Adrenal gland (tissue), 12 donors: ENCODE results near the gene CSTA. TPM values are rescaled to one million over a fixed set of nuclear protein-coding genes. Genes with fewer than 3 reads are reported as not detected.

ENCODE experiments used
- DNase-seq, 7 donors: peaks; one replicate each; pipeline ENCODE4 v3.0.0-alpha.2; 2019 to 2020
- H3K27ac ChIP-seq, 5 donors: fragments of 200-600 bp; sonication (generic) in 4 of 5; 1 replicate in 3 of 5; 2 replicates in 2 of 5; pipeline versions ENCODE4 v1.5.1 to v1.8.0; 2016 to 2020; ENCODE audit warnings: mild to moderate bottlenecking in 1 of 5
- H3K27me3 ChIP-seq: fragments of 200-600 bp; 2 replicates; pipeline ENCODE4 v1.8.0; 2021
- H3K36me3 ChIP-seq, 2 donors: fragments of 200-600 bp; replicated peaks in 1 of 2; 1 replicate in 1 of 2; 2 replicates in 1 of 2; pipeline versions ENCODE4 v1.5.1 to v1.8.0; 2018 to 2022
- H3K4me1 ChIP-seq, 2 donors: fragments of 200-600 bp; replicated peaks in 1 of 2; 1 replicate in 1 of 2; 2 replicates in 1 of 2; pipeline versions ENCODE4 v1.5.1 to v1.8.0; 2018 to 2021
- H3K4me3 ChIP-seq, 4 donors: fragments of 200-600 bp; sonication (generic) in 3 of 4; one replicate each; pipeline ENCODE4 v1.5.1; 2016 to 2018
- H3K9me3 ChIP-seq, 3 donors: fragments of 200-600 bp; sonication (generic) in 1 of 3; replicated peaks in 1 of 3; 1 replicate in 2 of 3; 2 replicates in 1 of 3; pipeline versions ENCODE4 v1.5.1 to v1.8.0; 2016 to 2021
- CTCF ChIP-seq, 6 experiments: fragments of 450-650 bp in 4 of 6; fragments of 200-600 bp in 2 of 6; sonication (generic) in 1 of 6; IDR thresholded peaks; 1 replicate in 5 of 6; 2 replicates in 1 of 6; pipeline versions ENCODE4 v1.5.1 to v1.8.0; 2016 to 2021; ENCODE audit warnings: antibody characterized with exemption in 6 of 6, mild to moderate bottlenecking in 2 of 6, moderate library complexity in 1 of 6
- POLR2A ChIP-seq, 2 donors: fragments of 450-650 bp; IDR thresholded peaks; one replicate each; pipeline ENCODE4 v1.6.1; 2017; ENCODE audit warnings: antibody characterized with exemption in 2 of 2, mild to moderate bottlenecking in 2 of 2, moderate library complexity in 1 of 2
- WGBS, 4 donors: extraction: QIAGEN DNeasy Blood & Tissue Kit in 2 of 4; methylation state at CpG; one replicate each; pipeline versions ENCODE4 v1.1.5 to v1.1.7; 2013 to 2017; 5-methylcytosine and 5-hydroxymethylcytosine counted together
- intact Hi-C, 2 donors: fragments of 100-400 bp; cut with DNase I; formaldehyde crosslinking; loops; one replicate each; pipeline versions ENCODE4 v1.14.1 to v1.15.0; 2022 to 2023
- polyA plus RNA-seq, 3 donors: library from polyadenylated mRNA; stranded (reverse); fragments of 200-250 nt in 2 of 3; fragments of 350-450 nt in 1 of 3; fragmentation: Illumina TruSeq in 1 of 3; extraction: RNeasy Lipid Tissue Mini Kit (QIAGEN cat#74804) in 1 of 3; gene quantifications; one replicate each; pipeline ENCODE4 v1.2.3, GENCODE V29; 2013 to 2014
- total RNA-seq, 9 donors: library from RNA; depleted of rRNA in 4 of 9; stranded (reverse); fragments of >200 nt in 4 of 9; fragments of 120-200 nt in 1 of 9; fragmentation: NEBNext Ultra II Directional in 1 of 9; extraction: Animal tissue kit (Norgen Biotek cat#: 25700) in 1 of 9; gene quantifications; one replicate each; pipeline versions ENCODE4 v1.1.0 to v1.2.4, GENCODE V29; 2013 to 2023
- donor health status: healthy with polysubstance abuse.
- donor health status: Bipolar disorder and iron deficiency.
- donor health status: DM: yes; HTN: yes; CAD: no.
- donor health status: DM: no; HTN: no; CAD: no.
- donor health status: DM: no; HTN: no; CAD: no.
- donor health status: DM: yes; HTN: yes; CAD: no.

Gene CSTA
- total and polyA plus RNA-seq, 12 donors = 1.1 to 15.7 (median 4.4) TPM; not detected in 1

DNA sequence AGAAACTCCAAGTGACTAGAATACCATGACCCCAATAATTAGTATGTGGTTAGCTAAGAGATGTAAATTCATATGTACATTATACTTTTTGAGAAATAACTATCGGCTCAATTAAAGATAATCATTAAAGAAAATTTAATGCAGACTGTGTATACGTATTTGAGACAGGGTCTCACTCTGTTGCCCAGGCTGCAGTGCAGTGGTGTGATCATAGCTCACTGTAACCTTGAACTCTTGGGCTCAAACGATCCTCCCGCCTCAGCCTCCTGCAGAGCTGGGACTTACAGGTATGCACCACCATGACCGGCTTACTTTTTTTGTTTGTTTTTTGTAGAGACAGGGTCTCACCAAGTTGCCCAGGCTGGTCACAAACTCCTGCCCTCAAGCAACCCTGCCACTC, 8.7 kb upstream of the CSTA start:
- peaks cover 0 to 5% (median 0%) of the 10 kb centered on the region in 3 donors for H3K9me3 ChIP-seq
- no peak for TF ChIP-seq CTCF (IDR thresholded peaks at IDR 0.05)
- TF ChIP-seq POLR2A (IDR thresholded peaks at IDR 0.05) = no peak
- H3K27ac ChIP-seq = no peak overlapping the region
- H3K4me3 ChIP-seq = no peak overlapping the region
- no peaks in the 10 kb centered on the region for H3K36me3 ChIP-seq
- intact Hi-C loops = no loop called here
- WGBS, 4 donors = 53 to 82% (median 66%) methylated on average over 5 of the region's 5 CpGs
- H3K27me3 ChIP-seq = no peaks in the 10 kb centered on the region
- no peaks in the 10 kb centered on the region for H3K4me1 ChIP-seq
- no peak for DNase-seq

GRCh38 chr3:122318620-122319019, 6.4 kb upstream of the CSTA start:
- no peaks in the 10 kb centered on the region for H3K36me3 ChIP-seq
- TF ChIP-seq CTCF (IDR thresholded peaks at IDR 0.05) = no peak
- TF ChIP-seq POLR2A (IDR thresholded peaks at IDR 0.05) = no peak
- no peak overlapping the region for H3K4me3 ChIP-seq
- H3K9me3 ChIP-seq = peaks cover 0 to 5% (median 0%) of the 10 kb centered on the region in 3 donors
- intact Hi-C loops = no loop called here
- no peak overlapping the region for H3K27ac ChIP-seq
- no peaks in the 10 kb centered on the region for H3K27me3 ChIP-seq
- no peaks in the 10 kb centered on the region for H3K4me1 ChIP-seq
- DNase-seq = no peak
- 89 to 95% (median 92%) methylated on average over 2 of the region's 2 CpGs for WGBS, 4 donors

DNA sequence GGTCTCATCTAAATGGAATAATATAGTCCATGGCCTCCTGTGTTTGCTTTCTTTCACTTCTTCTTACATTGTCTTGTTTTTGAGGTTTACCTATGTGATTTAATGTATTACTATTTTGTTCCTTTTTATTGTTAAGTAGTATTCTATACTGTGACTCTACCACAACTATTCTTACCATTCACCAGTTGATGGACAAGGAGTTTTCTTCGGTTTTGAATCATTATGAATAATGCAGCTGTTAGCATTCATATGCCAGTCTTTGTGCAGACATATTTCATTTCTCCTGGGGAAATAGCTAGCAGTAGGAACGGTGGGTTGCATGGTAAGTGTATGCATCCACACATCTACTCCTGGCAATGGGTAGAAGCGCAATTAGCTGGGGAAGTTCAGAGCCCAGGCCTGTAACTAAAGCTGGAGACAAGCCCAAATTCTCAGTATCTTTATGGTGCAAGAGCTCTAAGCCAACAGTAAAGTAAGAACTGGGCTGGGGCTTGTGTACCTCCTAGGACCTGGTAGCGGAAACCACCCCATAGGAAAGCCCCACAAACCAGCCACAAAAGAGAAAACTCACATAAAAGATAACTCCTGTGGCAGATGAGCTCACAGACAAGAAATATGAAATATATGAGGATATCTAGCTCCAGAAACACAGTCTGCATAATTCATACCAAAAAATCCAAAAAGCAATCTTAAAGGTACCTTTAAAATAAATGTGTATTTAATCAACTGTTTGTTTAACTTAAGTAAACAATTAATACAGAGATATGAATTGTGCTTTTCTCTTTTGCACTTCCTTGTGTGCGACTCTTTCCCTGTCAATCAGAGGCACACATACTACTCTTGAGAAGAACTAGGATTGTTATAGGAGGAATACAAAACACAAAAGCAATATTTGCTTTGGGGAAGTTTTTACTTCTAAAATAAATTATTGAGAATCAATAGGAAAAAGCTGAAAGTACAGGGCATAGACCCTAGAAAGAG, 2.7 kb upstream of the CSTA start:
- Histone ChIP-seq H3K27ac (no peak overlapping the region), H3K36me3 (no peaks in the 10 kb centered on the region), H3K4me1 (no peaks in the 10 kb centered on the region), H3K9me3 (peaks cover 0 to 5% (median 0%) of the 10 kb centered on the region in 3 donors), H3K27me3 (no peaks in the 10 kb centered on the region), H3K4me3 (no peak overlapping the region)
- intact Hi-C loops = no loop called here
- no peak for DNase-seq
- WGBS, 4 donors = 82 to 85% (median 83%) methylated on average over 5 of the region's 5 CpGs
- TF ChIP-seq CTCF (IDR thresholded peaks at IDR 0.05) (no peak), POLR2A (IDR thresholded peaks at IDR 0.05) (no peak)

DNA sequence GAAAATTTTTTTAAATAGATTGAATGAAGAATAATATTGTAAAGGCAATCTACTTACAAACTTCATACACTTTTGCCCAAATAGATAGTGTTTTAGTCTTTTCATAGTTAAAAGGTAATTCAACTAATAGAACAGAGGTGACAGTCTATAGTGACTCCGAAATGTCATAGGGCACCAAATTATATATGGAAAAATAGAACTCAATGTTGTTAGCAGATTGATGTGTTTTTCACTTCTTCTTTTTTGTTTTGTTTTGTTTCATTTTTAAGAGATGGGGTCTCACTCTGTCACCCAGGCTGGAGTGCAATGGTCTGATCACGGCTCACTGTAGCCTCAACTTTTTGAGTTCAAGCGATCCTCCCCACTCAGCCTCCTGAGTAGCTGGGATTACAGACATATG, 721 bp downstream of the CSTA start:
- Histone ChIP-seq H3K4me3 (no peak overlapping the region), H3K27me3 (no peaks in the 10 kb centered on the region), H3K27ac (no peak overlapping the region), H3K9me3 (no peaks in the 10 kb centered on the region), H3K36me3 (no peaks in the 10 kb centered on the region), H3K4me1 (no peaks in the 10 kb centered on the region)
- intact Hi-C loops = no loop called here
- TF ChIP-seq POLR2A (IDR thresholded peaks at IDR 0.05) = no peak
- no peak for TF ChIP-seq CTCF (IDR thresholded peaks at IDR 0.05)
- 84 to 95% (median 88%) methylated on average over 3 of the region's 3 CpGs for WGBS, 4 donors
- no peak for DNase-seq
